A549 (cell line): ENCODE measurements around the gene ELFN1.

ENCODE experiments used
- BHLHE40 ChIP-seq: IDR thresholded peaks from 2 replicates; pipeline ENCODE4 v1.6.1; 2012; ENCODE audit warnings: low read depth, low read length, inconsistent platforms
- CEBPB ChIP-seq, 2 experiments: fragments of >200 bp in 1 of 2; sonication (Bioruptor Twin) in 1 of 2; formaldehyde crosslinking in 1 of 2; IDR thresholded peaks; 2 replicates each; pipeline ENCODE4 v1.6.1; 2012 to 2016
- CTCF ChIP-seq: fragments of >200 bp; sonication (Bioruptor Twin); formaldehyde crosslinking; IDR thresholded peaks from 3 replicates; pipeline ENCODE4 v1.5.1; 2016
- ESRRA ChIP-seq: fragments of 150-350 bp; IDR thresholded peaks from 2 replicates; pipeline ENCODE4 v1.6.1; 2014; ENCODE audit warnings: mild to moderate bottlenecking, low read length, borderline replicate concordance
- MAX ChIP-seq: IDR thresholded peaks from 2 replicates; pipeline ENCODE4 v1.6.1; 2012
- NR3C1 ChIP-seq: fragments of >200 bp; sonication (Bioruptor Twin); formaldehyde crosslinking; IDR thresholded peaks from 3 replicates; pipeline ENCODE4 v1.6.1; 2017
- POLR2A ChIP-seq: IDR thresholded peaks from 2 replicates; pipeline ENCODE4 v1.6.1; 2012; ENCODE audit warnings: mild to moderate bottlenecking, low read length
- RFX5 ChIP-seq: fragments of 450-650 bp; IDR thresholded peaks from 2 replicates; pipeline ENCODE4 v1.7.1; 2014; ENCODE audit warnings: antibody characterized with exemption, mild to moderate bottlenecking, moderate library complexity

GRCh38 chr7:1729773-1730172, 59.7 kb downstream of the ELFN1 start:
- TF ChIP-seq RFX5: no peak
- TF ChIP-seq ESRRA: no peak
- no peak for TF ChIP-seq NR3C1
- no peak for TF ChIP-seq CTCF
- TF ChIP-seq CEBPB (IDR thresholded peaks at IDR 0.05): no peak
- no peak for TF ChIP-seq MAX
- TF ChIP-seq POLR2A: no peak
- TF ChIP-seq BHLHE40: no peak
